Prostate gland (tissue), 2 donors: ENCODE data around the gene KRT72.

Experiments used
- CTCF ChIP-seq, 4 experiments: fragments of 200-600 bp in 2 of 4; fragments of 450-650 bp in 2 of 4; sonication (generic) in 2 of 4; IDR thresholded peaks; 1 replicate in 3 of 4; 2 replicates in 1 of 4; pipeline ENCODE4 v1.5.1; 2016 to 2019; ENCODE audit warnings: antibody characterized with exemption in 4 of 4, mild to moderate bottlenecking in 2 of 4, moderate library complexity in 2 of 4
- POLR2A ChIP-seq: fragments of 450-650 bp; IDR thresholded peaks from one replicate; pipeline ENCODE4 v1.6.1; 2016; ENCODE audit warnings: antibody characterized with exemption, mild to moderate bottlenecking

- TF ChIP-seq POLR2A = no peak
- TF ChIP-seq CTCF (IDR thresholded peaks at IDR 0.05) = no peak
Observed at GRCh38 chr12:52636592-52637258, 35.5 kb upstream of the KRT72 start.
